ENCODE data around the gene ART1.
"Not testable (repeated sequence)": the region's sequence is repeated elsewhere in the genome, so short reads cannot be mapped to it uniquely, and the experiment has no call there.

Gene ART1, protein sequence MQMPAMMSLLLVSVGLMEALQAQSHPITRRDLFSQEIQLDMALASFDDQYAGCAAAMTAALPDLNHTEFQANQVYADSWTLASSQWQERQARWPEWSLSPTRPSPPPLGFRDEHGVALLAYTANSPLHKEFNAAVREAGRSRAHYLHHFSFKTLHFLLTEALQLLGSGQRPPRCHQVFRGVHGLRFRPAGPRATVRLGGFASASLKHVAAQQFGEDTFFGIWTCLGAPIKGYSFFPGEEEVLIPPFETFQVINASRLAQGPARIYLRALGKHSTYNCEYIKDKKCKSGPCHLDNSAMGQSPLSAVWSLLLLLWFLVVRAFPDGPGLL

DNA sequence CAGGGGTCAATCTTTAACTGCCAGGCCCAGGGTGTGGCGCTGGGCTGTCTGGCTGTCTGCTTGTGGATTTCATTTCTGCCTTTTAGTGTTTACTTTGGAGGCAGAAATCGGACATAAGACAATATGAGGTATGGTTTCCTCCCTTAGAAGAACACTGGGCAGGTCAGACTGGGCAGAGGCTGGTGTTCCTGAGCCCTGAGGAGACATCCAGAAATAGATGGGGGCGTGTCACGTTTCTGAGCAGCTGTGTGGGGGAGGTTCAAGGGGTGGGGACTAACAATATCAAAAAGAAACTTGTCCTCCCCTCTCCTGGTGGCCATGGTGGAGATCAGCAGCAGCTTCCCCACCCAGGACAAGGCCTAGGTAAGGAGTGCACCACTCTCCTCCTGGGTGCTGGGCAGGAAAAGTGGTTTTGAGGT, at the start of gene ART1:
Gene ART1 (plus strand): TSS at position 312 of the 419 bp plus-strand sequence. CDS start 14,086 bp downstream, outside the sequence.
- no peak for DNase-seq

DNA sequence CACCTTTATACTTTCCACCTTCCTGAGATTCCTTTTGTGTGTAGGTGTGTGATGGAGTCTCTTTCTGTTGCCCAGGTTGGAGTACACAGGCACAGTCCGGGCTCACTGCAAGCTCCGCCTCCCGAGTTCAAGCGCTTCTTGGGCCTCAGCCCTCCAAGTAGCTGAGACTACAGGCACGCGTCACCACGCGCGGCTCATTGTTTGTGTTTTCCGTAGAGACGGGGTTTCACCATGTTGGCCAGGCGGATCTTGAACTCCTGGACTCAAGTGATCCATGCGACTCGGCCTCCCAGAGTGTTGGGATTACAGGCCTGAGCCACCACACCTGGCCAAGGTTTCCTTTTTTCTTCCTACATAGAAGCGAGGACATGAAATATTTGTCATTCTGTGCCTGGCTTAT, 47.2 kb upstream of the ART1 start:
- not testable (repeated sequence) for DNase-seq

DNA sequence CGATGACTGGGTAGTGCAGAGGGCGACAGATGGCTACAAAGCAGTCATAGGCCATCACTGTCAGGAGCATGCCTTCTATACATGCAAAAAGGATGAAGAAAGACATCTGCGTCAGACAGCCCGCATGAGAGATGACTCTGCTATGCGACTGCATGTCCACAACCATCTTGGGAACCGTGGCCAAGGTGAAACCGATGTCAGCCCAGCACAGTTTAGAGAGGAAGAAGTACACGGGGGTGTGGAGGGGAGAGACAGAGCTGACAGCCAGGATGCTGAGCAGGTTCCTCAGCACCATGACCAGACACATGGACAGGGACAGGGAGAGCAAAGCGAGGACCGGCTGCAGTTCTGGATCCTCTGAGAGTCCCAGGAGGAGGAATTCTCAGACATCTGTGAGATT, 44.7 kb upstream of the ART1 start:
- DNase-seq, result not testable (repeated sequence)

DNA sequence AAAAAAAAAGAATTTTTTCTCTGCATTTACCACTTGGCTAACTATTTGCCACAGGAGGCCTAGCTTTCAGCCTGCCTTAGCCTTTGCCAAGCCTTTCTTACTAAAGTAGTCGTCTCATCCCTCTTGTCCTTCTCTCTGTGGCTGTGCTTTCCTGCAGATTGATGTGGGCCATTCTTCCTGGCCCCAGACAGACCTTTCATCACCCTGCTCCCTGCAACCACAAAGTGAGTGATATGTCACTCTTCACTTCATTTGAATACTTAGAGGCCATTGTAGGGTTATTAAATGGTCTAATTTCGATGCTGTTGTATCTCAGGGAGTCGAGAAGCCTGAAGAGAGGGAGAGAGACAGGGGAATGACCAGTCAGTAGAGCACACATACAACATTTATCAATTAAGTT, 40.8 kb upstream of the ART1 start:
- no peak for DNase-seq

DNA sequence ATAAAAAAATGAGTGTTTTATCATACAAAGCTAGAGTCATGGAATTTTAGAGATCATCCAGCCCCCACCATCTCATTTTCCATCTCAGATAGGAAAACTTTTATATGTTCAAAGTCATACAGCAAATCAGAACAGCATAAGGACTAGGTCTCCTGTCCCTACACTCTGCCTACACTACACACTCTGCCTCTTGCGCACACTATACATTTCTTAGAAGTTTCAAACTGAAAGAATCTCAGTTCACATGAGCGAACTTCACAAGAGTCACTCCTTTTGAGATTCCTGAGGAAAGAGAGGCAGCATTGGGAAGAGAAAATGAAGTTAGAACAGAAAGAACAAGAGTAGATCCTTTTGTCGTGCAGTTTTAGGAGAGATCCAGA, 39.7 kb upstream of the ART1 start:
- no peak for DNase-seq

DNA sequence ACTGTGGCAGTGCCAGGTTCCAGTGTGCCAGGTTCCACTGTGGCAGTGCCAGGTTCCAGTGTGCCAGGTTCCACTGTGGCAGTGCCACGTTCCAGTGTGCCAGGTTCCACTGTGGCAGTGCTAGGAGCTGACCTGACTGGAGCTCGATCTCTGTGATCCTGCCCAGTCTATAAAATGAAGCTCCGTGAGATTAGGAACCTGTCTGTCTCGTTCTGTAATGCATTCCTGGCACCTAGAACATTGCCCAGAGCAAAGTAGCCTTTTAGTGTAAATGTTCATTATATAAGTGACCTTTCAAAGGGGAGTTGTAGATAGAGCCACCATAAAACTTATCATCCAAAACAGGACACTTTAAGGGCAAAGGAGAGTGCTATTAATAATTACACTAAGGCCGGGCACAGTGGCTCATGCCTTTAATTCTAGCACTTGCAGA, 39.1 kb upstream of the ART1 start:
- no peak for DNase-seq

DNA sequence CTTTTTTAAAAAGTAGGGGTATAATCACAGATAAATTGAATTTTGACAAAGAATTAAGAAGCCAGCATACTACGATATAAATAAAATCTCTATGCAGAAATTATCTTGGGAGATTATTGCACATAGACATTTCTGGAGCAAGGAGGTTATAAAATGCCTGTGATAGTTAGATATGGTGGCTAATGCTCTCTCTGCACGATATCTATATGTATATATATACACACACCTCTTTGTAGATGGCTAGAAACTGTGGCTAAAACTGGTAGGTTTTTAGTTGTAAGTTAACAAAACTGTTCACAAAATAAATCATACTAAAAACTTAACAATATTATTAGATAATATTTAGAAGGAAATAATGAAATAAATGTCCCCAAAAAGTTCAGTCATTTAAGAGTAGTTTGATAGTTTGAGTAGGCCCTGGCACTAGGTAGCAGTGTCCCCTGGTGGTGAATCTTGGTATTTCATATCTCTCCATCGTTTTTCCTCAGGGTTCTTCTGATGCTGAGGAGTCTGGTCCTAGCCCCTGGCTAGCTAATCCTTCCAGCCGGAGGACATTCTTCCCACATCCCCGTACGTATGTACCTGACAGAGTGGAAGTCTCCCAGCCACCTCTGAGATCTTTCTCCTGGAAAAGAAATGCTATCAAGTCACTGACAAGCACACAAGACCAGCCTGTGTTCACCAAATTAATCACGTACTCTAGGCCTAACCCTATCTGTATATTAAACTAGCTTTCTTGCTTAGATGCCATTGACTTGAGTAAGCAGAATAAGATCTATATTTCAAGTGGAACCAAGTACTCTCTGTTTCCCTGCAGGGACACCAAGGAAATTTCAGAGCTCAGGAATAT, 35.3 kb upstream of the ART1 start:
- DNase-seq, result peak in 2 of 51 donors; percentile 1 to 10

DNA sequence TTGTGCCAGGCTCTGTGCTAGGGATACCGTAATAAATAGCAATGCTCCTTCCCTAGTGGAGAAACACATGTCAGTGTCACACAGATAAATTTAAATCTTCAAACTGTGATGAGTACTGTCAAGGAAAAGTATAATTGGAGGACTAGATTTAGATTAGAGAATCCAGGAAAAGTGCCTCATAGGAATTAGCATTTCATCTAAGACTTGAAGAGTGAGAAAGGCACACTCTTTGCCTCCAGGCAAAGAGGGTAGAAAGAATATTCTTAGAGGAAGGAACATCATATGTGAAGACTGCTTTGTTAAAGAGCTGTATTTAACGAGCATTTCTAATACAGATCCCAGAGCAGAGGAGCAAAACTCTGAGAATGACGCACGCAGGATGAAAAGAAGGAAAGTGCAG, 34.1 kb upstream of the ART1 start:
- no peak for DNase-seq

DNA sequence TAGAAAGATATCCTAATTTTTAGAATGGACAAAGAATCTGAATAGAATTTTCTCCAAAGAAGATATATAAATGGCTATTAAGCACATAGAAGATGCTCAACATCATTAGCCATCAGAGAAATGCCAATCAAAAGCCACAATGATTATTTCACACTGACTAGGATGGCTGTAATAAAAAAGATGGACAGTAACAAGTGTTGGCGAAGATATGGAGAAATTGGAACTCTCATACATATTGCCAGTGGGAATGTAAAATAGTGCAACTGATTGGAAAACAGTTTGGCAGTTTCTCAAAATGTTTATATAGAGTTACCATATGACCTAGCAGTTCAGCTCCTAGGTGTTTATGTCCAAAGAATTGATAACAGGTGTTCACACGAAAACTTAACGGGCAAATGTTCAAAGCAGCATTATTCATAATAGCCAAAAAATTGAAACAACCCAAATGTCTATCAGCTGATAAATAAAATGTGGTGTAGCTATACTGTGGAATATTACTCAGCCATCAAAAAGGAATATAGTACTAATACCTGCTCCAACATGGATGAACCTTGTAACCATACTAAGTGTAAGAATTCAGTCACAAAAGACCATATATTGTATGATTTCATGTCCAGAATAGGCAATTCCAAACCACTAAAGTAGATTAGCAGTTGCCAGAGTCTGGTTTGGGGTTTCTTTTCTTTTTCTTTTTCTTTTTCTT, 32.8 kb upstream of the ART1 start:
- DNase-seq, result no peak

DNA sequence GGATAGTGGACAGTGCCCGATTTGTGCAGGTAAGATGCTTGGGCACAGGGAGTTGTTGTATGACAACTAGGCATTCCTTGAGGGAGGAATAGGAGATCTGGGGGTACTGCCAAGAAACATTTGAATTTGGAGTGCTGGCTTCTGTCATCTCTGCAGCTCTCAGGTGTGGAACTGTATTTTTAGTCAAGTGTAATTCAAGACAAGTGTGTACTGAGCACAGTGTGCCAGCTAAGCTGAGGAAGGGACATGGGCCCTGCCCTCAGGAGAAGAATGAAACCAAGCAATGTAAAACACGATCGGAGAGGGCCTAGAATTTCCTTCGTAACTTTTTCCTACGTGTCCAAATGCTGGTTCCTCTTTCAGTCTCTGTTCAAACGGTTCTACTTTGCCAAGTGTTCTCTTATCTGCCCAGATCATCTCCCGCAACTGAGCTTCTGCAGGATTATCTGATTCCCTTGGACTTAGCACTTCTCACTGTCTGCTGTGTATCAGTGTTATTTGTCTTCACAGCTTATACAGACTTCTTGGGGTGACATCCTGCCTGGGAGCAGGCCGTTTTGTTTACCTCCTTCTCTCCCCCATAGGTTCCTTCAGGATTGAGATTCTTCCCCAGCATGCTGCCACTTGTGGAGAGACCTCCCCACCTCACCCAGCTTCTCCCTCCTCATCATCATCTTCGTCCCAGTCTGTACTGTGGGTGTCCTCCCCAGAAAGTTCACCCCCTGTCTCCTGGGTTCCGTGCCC, 30.8 kb upstream of the ART1 start:
- no peak for DNase-seq

DNA sequence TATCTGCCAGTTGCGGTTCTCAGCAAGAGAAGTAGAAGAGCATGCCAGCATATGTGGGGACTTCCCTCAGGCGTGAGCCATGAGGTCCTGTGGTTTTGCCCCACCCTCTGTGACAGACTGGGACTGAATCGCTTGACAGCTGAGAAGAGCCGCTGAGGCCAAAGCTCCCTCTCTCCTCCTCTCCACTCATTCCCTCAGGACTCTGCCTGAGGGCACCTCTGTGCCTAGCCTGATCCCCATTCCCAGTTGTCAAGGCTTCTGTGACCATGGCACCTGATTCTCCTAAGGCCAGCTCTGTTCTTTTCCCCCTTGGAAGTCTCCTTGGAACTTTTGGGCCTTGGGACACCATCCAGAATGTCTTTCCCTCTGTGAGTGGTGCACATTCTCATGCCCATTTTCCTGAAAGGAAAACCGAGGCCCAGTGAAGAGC, 30.2 kb upstream of the ART1 start:
- peak in 3 of 51 donors; percentile 7 to 15 (median 8) for DNase-seq

DNA sequence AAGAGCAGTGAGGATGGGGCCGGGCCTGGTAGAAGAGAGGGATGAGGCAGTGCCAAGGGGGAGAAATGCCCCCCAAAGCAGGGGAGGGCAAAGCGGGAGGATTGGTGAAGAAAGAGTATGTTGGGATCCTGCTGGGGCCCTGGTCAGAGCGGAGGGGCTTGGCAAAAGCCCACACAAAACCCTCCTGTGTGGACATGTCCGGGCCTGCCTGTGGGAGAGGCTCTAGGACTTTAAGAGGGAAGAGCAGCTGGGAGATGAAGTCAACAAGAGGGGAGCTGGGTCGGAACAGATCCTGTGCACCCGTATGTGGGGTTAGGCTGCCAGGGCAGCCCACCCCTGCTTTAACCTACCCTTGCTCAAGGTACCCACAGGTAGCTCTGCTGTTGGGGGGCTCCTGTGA, 28.9 kb upstream of the ART1 start:
- DNase-seq, result no peak

DNA sequence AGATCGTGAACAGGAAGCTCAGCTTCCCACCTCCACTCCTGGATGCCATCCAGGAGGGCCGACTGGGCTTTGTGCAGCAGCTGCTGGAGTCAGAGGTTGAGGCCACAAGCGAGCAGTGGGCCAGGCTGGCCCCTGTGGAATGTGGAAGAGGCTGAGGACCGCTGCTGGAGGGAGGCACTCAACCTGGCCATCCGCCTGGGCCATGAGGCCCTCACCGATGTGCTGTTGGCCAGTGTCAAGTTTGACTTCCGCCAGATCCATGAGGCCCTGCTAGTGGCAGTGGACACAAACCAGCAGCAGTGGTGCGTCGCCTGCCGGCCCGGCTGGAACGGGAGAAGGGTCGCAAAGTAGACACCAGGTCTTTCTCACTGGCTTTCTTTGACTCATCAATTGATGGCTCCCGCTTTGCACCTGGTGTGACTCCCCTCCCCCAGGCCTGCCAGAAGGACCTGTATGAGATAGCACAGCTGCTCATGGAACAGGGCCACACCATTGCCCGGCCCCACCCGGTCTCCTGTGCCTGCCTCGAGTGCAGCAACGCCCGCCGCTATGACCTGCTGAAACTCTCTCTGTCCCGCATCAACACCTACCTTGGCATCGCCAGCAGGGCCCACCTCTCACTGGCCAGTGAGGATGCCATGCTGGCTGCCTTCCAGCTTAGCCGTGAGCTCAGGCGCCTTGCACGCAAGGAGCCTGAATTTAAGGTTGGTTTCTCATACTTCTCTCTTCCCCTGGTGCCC, 28.0 kb upstream of the ART1 start:
- DNase-seq, result no peak

DNA sequence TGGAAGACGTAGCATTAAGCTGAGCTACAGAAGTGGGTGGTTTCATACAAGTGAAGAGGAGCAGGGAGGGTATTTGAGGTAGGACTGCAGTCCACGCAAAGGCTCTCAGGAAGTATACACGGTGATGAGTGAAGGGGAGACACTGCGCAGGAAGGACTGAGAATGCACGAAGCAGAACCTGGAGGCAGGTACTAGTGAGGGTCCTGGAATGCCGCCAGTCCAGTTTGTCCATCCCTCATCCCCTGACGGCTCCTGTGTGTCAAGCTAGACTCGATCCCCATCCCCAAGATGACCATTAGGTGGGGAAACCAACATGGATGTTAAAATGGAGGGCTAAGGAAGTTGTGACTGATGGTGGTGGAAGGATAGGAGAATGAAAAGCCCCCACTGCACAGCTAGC, 26.9 kb upstream of the ART1 start:
- no peak for DNase-seq

DNA sequence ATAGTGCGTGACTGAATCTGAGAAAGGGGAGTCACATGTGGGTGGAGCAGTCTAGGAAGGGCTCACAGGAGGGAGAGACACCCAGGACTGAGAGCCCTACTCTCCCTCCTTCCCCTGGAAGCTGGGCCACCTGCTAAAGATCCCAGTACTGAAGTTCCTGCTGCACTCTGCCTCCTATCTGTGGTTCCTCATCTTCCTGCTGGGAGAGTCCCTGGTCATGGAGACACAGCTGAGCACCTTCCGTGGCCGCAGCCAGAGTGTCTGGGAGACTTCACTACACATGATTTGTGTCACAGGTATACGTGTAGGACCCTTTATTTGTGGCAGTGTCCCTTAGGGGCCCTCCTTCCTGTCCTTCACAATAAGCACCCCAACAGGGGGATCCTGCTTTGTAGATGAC, 22.4 kb upstream of the ART1 start:
- no peak for DNase-seq

DNA sequence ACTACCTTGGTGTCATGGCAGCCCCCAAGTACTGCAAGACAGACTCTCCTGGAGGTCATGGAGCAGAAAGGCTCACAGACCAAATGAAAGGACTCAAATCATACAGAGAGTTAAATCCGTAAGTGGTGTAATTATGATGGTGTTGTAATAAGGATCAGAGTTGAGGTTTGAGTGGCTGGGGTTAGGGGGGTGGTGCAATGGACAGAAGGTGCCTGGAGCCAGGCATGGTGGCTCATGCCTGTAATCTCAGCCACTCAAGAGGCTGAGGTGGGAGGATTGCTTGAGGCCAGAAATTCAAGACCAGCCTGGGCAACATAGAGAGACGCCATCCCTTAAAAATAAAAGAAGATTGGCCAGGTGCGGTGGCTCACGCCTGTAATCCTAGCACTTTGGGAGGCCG, 21.8 kb upstream of the ART1 start:
- no peak for DNase-seq

DNA sequence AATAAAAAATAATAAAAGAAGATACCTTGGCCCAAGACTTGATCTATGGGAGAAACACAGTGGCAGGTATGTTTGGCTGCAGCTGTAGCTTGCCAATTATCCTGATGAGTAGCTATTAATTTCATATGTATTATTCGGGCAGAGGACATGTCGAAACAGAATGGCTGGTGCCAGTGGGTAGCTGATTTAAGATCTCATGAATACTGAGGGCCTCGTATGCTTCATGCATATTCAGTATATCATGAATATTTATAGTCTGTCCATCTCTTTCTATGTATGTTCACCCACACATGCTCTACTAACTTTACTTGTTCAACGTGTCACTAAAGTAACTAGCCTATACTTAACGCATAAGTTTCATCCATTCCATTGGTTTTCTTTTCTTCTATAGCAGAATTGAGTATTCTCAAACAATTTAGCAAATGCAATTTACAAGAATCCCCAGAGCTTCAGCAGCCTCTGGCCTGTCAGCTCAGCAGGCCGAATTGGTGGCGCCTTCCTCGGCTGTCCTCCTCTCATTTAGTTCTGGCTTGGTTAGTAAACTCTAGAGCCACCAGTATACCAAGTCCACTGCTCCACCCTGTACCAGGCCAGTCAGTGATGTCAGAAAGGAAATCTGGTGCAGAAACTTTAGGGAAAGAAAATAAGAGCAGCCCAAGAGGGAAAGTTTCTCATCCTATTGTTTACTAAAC, 21.0 kb upstream of the ART1 start:
- DNase-seq, result no peak

DNA sequence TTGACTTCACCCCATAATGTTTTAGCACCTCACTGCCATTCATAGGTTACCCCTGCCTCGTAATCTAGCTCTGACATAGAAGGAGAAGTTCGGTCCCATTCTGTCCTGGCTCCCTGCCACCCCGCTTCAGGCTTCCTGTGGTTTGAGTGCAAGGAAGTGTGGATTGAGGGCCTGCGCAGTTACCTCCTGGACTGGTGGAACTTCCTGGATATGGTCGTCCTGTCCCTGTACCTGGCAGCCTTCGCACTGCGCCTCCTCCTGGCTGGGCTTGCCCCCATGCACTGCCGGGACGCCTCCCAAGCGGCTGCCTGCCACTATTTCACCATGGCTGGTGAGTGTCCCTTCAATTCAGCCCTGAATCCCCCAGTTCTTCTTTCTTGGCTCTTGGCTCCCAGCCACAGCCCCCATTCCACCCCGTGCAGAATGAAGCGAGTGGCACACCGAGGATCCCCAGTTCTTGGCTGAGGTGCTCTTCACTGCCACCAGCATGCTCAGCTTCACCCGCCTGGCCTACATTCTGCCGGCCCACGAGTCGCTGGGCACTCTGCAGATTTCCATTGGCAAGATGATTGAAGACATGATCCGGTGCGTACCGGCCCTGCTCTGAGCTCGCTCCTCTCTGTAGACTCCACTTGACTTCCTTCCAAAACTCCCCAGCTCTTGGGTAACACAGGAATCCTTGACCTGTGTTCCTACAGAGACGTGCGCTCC, 18.5 kb upstream of the ART1 start:
- peak in 19 of 51 donors; percentile 4 to 49 (median 25) for DNase-seq

DNA sequence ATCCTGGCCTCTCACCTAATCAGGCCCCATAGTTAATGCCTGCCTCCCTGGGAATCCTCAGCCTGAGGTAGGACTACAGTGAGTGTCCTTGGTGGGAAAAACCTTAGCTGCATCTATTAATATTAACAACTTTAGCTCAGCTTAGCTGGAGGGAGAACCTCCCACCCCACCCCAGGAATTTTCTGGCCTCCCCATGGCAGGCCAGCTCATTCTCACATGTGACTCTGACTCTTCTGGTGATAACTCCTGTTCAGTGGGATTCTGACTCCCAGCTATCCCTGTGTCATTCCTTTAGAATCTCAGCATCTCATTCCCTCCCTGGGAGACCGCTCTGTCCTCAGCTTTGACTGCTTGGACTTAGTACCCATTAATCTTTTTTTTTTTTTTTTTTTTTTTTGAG, 17.6 kb upstream of the ART1 start:
- no peak for DNase-seq

Measured in hypothalamus (tissue), 51 donors.